CD4-positive, alpha-beta T cell treated with Interleukin-2 at 100 ng/mL for 4 hours (primary cell): ENCODE data around the gene SCAF8.
"Not testable (repeated sequence)": the region's sequence is repeated elsewhere in the genome, so short reads cannot be mapped to it uniquely, and the experiment has no call there.

Source experiments
- DNase-seq: peaks from one replicate; pipeline ENCODE4 v3.0.0-alpha.2; 2020; ENCODE audit warnings: low spot score

SCAF8 gene

DNA sequence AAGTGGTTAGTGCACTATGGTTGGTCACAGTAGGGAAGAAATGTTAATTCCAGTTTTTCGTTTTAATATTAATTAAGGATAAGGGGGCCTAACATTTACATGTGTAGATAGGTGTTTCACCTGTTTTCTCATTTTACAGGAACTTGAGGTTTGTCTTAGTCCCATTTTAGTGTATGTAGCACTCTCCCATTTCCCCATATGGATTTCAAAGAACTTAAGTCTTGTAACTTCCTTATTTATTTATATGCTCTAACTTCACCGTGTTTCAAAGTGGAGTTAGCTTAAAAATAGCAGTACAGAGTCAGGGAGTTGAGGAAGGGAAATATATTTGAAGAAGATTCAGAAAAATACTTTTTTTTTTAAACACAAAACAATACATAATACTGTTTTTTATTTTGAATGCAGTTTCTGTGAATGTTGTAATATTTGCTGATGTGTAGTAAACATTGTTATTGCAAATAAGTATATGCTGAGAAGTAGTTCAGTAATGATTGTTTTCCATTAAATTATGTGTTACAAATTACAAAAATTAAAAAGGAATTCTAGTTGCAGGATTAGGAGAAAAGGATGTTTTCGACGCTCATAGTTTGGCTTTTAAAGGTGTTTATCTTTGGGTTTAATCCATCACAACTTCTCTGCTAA lies 3.5 kb downstream of the SCAF8 start:
- no peak for DNase-seq

DNA sequence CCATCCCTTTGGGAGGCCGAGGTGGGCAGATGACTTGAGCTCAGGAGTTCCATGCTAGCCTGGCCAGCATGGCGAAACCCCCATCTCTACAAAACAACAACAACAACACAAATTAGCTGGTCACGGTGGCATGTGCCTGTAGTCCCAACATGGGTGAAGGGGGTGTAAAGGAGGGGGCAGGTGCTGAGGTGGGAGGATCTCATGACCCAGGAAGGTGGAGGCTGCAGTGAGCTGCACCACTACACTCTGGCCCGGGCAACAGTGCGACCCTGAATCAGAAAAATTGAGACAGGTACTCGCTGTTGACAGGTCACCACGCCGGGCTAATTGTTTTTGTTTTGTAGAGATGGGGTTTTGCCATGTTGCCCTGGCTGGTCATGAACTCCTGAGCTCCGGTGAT lies 4.2 kb downstream of the SCAF8 start:
- no peak for DNase-seq

GRCh38 chr6:154738551-154738961 lies 5.3 kb downstream of the SCAF8 start:
- no peak for DNase-seq

DNA sequence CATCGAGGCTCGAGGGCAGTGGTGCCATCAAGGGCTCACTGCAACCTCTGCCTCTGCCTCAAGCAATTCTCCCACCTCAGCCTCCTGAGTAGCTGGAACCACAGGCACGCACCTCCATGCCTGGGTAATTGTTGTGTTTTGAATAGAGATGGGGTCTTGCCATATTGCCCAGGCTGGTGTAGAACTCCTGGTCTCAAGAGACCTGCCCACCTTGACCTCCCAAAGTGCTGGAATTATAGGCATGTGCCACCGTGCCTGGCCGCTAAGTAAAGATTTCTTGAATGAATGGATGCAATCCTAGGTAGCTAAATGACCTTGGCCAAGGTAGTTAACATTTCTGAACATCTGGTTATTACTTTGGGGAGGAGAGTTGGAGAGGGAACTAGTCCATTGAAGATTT lies 7.4 kb downstream of the SCAF8 start:
- no peak for DNase-seq

GRCh38 chr6:154742891-154743290 lies 9.7 kb downstream of the SCAF8 start:
- DNase-seq: no peak

- DNase-seq: not testable (repeated sequence)
These were observed 11.0 kb downstream of the SCAF8 start for GRCh38 chr6:154744029-154744745.

- no peak for DNase-seq
These were observed 12.0 kb downstream of the SCAF8 start for GRCh38 chr6:154745243-154745642.

- DNase-seq: no peak
These were observed 16.1 kb downstream of the SCAF8 start for GRCh38 chr6:154749341-154749740.

DNA sequence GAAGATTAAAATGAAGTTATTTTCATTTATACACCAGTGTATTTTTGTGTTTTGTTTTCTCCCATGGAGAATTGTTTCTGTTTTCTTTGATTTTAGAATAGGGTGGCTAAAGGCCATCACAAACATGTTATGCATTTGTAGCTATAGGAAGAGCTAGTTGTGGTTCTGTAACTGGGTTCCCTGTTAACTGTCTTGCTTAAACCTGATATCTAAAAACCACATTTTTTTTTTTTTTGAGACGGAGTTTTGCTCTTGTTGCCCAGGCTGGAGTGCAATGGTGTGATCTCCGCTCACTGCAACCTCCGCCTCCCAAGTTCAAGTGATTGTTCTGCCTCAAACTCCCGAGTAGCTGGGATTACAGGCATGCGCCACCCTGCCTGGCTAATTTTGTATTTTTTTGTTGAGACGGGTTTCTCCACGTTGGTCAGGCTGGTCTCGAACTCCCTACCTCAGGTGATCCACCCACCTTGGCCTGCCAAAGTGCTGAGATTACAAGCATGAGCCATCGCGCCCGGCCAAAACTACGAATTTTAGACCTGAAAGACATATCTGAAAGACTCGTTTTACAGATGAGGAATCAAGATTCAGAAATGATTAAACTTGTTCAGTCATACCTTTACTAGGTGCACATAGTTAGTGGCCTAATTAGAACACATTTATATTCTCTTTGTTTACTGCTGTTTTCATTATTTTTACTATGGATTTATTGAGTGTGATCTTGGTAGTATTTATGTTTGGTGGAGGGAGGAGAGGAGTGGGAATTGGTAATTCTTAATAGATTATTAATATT lies 18.0 kb downstream of the SCAF8 start:
- DNase-seq: no peak

DNA sequence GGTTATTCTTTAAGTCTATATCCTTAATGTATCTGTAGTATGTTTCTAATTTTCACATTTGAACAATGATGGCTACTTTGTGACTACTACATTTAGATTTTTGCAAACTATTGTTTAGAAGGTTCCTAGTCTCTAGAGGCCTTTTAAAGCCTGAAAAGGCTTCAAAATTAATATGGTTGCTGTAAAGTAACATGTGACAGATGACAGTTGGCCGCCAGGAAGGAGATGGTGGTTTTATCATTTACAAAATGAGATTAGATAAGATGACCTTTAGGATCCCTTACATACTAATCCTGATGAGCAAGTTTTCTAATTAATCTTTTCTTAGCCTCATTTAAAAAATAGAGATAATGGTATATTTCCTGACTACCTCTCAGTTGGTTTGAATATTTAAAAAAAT lies 18.8 kb downstream of the SCAF8 start:
- DNase-seq: no peak

DNA sequence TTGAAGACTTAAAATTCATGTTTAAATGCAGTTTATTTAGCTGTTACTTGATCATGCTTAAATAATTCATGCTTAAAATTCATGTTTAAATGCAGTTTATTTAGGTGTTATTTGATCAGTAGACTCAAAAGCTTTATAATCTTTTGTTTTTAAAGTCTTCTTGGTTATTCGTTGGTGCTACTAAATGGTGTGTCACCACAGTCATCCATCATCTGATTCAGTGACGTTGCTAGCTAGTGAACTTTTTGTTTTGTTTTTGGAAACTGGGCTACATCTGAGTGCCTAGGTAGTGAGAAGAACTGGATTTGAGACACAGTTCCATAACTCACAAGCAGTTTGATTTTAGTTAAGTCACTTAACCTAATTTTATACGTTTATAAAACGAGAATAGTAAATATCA lies 20.9 kb downstream of the SCAF8 start:
- no peak for DNase-seq

GRCh38 chr6:154757352-154758050 lies 24.3 kb downstream of the SCAF8 start:
- no peak for DNase-seq

DNA sequence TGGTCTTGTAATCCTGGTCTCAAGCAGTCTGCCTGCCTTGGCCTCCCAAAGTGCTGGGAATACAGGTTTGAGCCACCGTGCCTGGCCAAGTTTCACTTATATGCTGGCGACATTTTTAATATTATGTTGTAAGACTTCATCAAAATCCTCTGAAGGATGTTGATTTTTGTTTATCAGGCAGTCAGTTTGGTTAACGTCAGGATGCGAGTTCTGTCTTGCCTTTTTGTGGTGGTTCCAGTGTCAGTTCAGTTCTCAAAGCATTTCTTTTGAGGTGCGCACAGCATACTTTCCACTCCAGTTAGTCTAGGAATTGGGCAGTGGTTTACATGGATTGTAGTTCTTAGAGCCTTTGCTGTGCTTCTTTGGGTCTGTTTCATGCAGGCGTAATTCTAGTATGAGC lies 24.9 kb downstream of the SCAF8 start:
- DNase-seq: no peak

DNA sequence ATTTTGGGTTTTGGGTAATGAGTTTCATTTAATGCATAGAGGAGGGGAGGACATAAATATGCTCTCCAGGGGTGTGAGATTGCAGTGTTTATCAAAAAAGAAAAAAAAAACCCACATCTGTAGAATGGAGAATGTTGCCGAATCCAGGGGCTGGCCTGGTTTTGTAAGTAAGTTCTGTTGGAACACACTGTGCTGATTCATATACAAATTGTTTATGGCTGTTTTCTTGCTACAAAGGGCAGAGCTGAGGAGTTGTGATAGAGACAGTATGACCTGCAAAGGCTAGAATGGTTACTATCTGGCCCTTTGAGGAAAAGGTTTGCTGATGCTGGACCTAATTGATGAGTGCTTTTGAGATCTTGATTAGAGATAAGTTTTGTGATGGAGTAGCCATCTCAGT lies 30.4 kb downstream of the SCAF8 start:
- DNase-seq: no peak

- no peak for DNase-seq
These were observed 32.1 kb downstream of the SCAF8 start for GRCh38 chr6:154765273-154765672.

- no peak for DNase-seq
These were observed 33.1 kb downstream of the SCAF8 start for GRCh38 chr6:154766288-154766687.

DNA sequence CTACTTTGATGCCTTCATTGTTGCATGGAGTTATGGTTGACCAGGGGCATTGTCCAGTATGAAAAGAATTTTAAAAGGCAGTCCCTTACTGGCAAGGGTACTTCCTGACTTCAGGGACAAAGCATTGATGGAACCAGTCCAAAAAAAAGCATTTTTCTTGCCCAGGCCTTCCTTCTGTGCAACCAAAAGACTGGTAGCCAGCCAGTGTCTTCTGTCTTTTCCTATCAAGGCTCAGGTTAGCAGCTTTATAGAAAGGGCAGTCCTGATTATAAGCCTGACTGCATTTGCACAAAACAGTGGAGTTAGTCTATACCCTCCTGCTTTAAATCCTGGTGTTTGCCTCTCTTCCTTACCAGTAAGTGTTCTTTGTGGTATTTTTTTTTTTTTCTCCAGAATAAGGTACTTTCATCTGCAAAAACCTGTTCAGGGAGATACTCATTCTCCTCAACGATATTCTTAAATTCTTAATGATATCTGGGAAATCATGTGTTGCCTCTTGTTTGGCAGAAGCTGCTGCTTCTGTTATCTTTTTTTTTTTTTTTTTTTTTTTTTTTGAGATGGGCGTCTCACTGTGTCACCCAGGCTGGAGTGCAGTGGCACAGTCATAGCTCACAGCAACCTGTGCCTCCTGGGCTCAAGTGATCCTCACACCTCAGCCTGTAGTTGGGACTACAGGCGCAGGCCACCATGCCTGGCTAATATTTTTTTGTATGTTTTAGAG lies 33.9 kb downstream of the SCAF8 start:
- no peak for DNase-seq

GRCh38 chr6:154768280-154768679 lies 35.1 kb downstream of the SCAF8 start:
- DNase-seq: no peak

- DNase-seq: peak; percentile 14
These were observed 40.4 kb downstream of the SCAF8 start for GRCh38 chr6:154773610-154774089.

DNA sequence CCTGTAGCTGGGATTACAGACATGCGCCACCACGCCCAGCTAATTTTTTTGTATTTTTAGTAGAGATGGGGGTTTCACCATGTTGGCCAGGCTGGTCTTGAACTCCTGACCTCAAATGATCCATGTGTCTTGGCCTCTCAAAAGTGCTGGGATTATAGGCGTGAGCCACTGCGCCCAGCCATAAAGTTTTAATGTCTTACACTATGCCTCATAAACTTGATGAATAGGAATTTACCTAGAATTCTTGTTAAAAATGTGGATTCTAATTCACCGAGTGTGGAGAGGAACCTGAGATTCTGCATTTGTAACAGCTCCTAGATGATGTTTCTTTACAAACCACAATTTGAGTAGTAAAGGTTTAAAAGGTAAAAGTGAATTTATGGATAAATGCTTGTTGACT lies 45.9 kb downstream of the SCAF8 start:
- not testable (repeated sequence) for DNase-seq

- DNase-seq: no peak
These were observed 49.0 kb downstream of the SCAF8 start for GRCh38 chr6:154782193-154782592.

GRCh38 chr6:154783229-154783628 lies 50.0 kb downstream of the SCAF8 start:
- DNase-seq: no peak
